HL-60 (cell line): ENCODE results near the gene PLCH2.

Source experiments
- DNase-seq, 2 experiments: peaks; one replicate each; pipeline ENCODE4 v3.0.0-alpha.2; 2010 to 2020; ENCODE audit warnings: low read depth in 1 of 2, low spot score in 1 of 2
- H3K27ac ChIP-seq: fragments of 250-450 bp; sonication (Bioruptor Pico); replicated peaks from 2 replicates; pipeline ENCODE4 v1.5.1; 2020; ENCODE audit warnings: mild to moderate bottlenecking, moderate library complexity
- H3K27me3 ChIP-seq: fragments of 250-450 bp; sonication (Bioruptor Pico); 2 replicates; pipeline ENCODE4 v1.5.1; 2021; ENCODE audit warnings: mild to moderate bottlenecking, moderate library complexity; ENCODE audit not compliant: insufficient read depth, poor library complexity, severe bottlenecking
- H3K4me3 ChIP-seq: replicated peaks from 2 replicates; pipeline ENCODE4 v1.5.1; 2011; ENCODE audit warnings: mild to moderate bottlenecking, control low read depth, low read length; ENCODE audit not compliant: insufficient read depth
- CTCF ChIP-seq: IDR thresholded peaks from one replicate; pipeline ENCODE4 v1.5.1; 2011; ENCODE audit warnings: low read length, control low read depth, inconsistent platforms; ENCODE audit not compliant: insufficient read depth
- GABPA ChIP-seq: IDR thresholded peaks from 2 replicates; pipeline ENCODE4 v1.6.1; 2012; ENCODE audit warnings: low read depth
- POLR2AphosphoS5 ChIP-seq: IDR thresholded peaks from 2 replicates; pipeline ENCODE4 v1.6.1; 2012; ENCODE audit warnings: low read depth
- REST ChIP-seq: IDR thresholded peaks from 2 replicates; pipeline ENCODE4 v1.6.1; 2012; ENCODE audit warnings: low read depth; ENCODE audit not compliant: insufficient replicate concordance
- SPI1 ChIP-seq: IDR thresholded peaks from 2 replicates; pipeline ENCODE4 v1.6.1; 2012; ENCODE audit warnings: low read depth, mild to moderate bottlenecking, borderline replicate concordance

The PLCH2 gene

GRCh38 chr1:2529784-2530512 lies 53.9 kb downstream of the PLCH2 start, which contains the start of gene HES5:
HES5 (minus strand) TSS chr1:2530263; CDS start chr1:2530164, 99 bp downstream.
- TF ChIP-seq REST (no peak), POLR2AphosphoS5 (no peak), GABPA (no peak), CTCF (no peak), SPI1 (no peak)
- no peak for DNase-seq
- Histone ChIP-seq H3K27me3 (peaks cover 60% of the 10 kb centered on the region), H3K27ac (no peak within 1 kb of the TSS), H3K4me3 (no peak within 1 kb of the TSS)

GRCh38 chr1:2530513-2531361 lies 54.6 kb downstream of the PLCH2 start:
- TF ChIP-seq CTCF = no peak
- no peak for TF ChIP-seq GABPA
- no peak for TF ChIP-seq POLR2AphosphoS5
- no peak for TF ChIP-seq SPI1
- no peak for TF ChIP-seq REST
- Histone ChIP-seq H3K4me3 (no peak overlapping the region), H3K27me3 (peaks cover 65% of the 10 kb centered on the region), H3K27ac (no peak overlapping the region)
- DNase-seq = no peak

GRCh38 chr1:2532485-2533160 lies 56.5 kb downstream of the PLCH2 start:
- H3K27me3 ChIP-seq = peaks cover 68% of the 10 kb centered on the region
- no peak overlapping the region for H3K4me3 ChIP-seq
- DNase-seq = no peak
- TF ChIP-seq CTCF = no peak
- TF ChIP-seq POLR2AphosphoS5 = no peak
- H3K27ac ChIP-seq = no peak overlapping the region
